ENCODE measurements around the gene STK24. TPM values are rescaled to one million over a fixed set of nuclear protein-coding genes. Genes with fewer than 3 reads are reported as not detected.

Gene STK24
- total RNA-seq, 1 donor from 2014 or later = 88.4 TPM

- H3K27ac Mint-ChIP-seq = peak overlapping the region; percentile 41
- no peak for DNase-seq (ENCODE audit: low spot score in 2 of 2, unreplicated experiment in 2 of 2)
- TF ChIP-seq, protein P1, sequence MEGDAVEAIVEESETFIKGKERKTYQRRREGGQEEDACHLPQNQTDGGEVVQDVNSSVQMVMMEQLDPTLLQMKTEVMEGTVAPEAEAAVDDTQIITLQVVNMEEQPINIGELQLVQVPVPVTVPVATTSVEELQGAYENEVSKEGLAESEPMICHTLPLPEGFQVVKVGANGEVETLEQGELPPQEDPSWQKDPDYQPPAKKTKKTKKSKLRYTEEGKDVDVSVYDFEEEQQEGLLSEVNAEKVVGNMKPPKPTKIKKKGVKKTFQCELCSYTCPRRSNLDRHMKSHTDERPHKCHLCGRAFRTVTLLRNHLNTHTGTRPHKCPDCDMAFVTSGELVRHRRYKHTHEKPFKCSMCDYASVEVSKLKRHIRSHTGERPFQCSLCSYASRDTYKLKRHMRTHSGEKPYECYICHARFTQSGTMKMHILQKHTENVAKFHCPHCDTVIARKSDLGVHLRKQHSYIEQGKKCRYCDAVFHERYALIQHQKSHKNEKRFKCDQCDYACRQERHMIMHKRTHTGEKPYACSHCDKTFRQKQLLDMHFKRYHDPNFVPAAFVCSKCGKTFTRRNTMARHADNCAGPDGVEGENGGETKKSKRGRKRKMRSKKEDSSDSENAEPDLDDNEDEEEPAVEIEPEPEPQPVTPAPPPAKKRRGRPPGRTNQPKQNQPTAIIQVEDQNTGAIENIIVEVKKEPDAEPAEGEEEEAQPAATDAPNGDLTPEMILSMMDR (IDR thresholded peaks at IDR 0.05; ENCODE audit: unreplicated experiment) = no peak
These were observed 171.8 kb downstream of the STK24 start for GRCh38 chr13:98405107-98405571.

GRCh38 chr13:98403076-98403475 lies 173.8 kb downstream of the STK24 start:
- Mint-ChIP-seq H3K4me1 (peaks cover 52% of the 10 kb centered on the region), H3K9me3 (no peaks in the 10 kb centered on the region), H3K4me3 (no peak overlapping the region), H3K27ac (no peak overlapping the region), H3K36me3 (peaks cover 27% of the 10 kb centered on the region), H3K27me3 (ENCODE audit: low read depth) (no peaks in the 10 kb centered on the region)
- TF ChIP-seq, protein P1 (IDR thresholded peaks at IDR 0.05; ENCODE audit: unreplicated experiment) = no peak
- no peak for DNase-seq (ENCODE audit: low spot score in 2 of 2, unreplicated experiment in 2 of 2)

More at GRCh38 chr13:98405107-98405571, 171.8 kb downstream of the STK24 start:
- Mint-ChIP-seq H3K4me1 (peaks cover 33% of the 10 kb centered on the region), H3K4me3 (no peak overlapping the region), H3K9me3 (no peaks in the 10 kb centered on the region), H3K36me3 (peaks cover 38% of the 10 kb centered on the region), H3K27me3 (ENCODE audit: low read depth) (no peaks in the 10 kb centered on the region)

DNA sequence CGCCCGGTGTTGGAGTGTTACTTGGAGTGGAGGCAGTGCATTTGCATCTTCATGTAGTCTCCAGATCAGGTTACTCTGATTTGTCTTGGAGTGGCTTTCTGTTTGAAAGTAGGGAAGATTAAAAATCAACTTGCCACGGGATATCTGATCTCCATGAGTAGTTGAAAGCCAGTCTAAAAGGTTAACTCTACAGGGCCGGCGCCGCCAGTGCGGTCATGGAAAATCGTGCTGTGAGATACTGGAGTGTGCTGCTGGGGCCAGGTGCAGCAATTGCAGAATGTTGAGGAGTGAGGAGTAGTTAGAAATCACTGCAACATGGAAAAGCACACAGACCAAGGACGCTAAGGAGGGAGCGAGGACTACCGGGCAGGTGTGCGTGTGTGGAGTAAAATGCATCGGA lies 175.0 kb downstream of the STK24 start:
- Mint-ChIP-seq H3K27ac (peak overlapping the region; percentile 8), H3K4me1 (peaks cover 57% of the 10 kb centered on the region), H3K9me3 (no peaks in the 10 kb centered on the region), H3K36me3 (peaks cover 21% of the 10 kb centered on the region), H3K27me3 (ENCODE audit: low read depth) (no peaks in the 10 kb centered on the region), H3K4me3 (no peak overlapping the region)
- DNase-seq (ENCODE audit: low spot score in 2 of 2, unreplicated experiment in 2 of 2) = no peak
- TF ChIP-seq, protein P1 (IDR thresholded peaks at IDR 0.05; ENCODE audit: unreplicated experiment) = no peak

DNA sequence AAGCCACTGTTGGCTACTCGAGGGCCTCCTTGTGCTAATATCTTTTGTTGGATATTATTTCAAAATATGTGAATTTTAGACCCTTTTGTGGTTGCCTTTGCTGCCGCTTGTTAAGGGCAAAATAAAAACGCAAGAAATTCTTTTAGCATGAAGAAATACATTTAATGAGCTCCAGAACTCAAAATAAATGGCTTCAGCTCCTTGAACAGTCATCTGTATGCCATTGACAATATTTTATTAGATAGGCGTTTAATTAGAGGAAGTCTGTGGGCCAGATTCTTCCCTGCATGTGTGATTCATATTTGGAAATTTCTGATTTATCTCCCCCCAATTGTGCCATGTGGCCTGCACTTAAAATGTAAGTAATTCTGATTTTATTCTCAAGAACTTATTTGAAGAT lies 177.2 kb downstream of the STK24 start:
- H3K4me1 Mint-ChIP-seq = peaks cover 41% of the 10 kb centered on the region

GRCh38 chr13:98398581-98398980 lies 178.3 kb downstream of the STK24 start:
- peaks cover 39% of the 10 kb centered on the region for H3K4me1 Mint-ChIP-seq
- TF ChIP-seq, protein P1 (IDR thresholded peaks at IDR 0.05; ENCODE audit: unreplicated experiment) = no peak
- H3K27ac Mint-ChIP-seq = peak overlapping the region; percentile 43
- DNase-seq (ENCODE audit: low spot score in 2 of 2, unreplicated experiment in 2 of 2) = no peak
- no peaks in the 10 kb centered on the region for H3K27me3 Mint-ChIP-seq (ENCODE audit: low read depth)
- H3K9me3 Mint-ChIP-seq = no peaks in the 10 kb centered on the region
- H3K36me3 Mint-ChIP-seq = peaks cover 30% of the 10 kb centered on the region
- no peak overlapping the region for H3K4me3 Mint-ChIP-seq

More for the DNA sequence above, 177.2 kb downstream of the STK24 start:
- H3K27ac Mint-ChIP-seq = peak overlapping the region; percentile 52
- no peak overlapping the region for H3K4me3 Mint-ChIP-seq
- no peak for DNase-seq (ENCODE audit: low spot score in 2 of 2, unreplicated experiment in 2 of 2)
- peaks cover 34% of the 10 kb centered on the region for H3K36me3 Mint-ChIP-seq
- H3K27me3 Mint-ChIP-seq (ENCODE audit: low read depth) = no peaks in the 10 kb centered on the region
- TF ChIP-seq, protein P1 (IDR thresholded peaks at IDR 0.05; ENCODE audit: unreplicated experiment) = no peak
- no peaks in the 10 kb centered on the region for H3K9me3 Mint-ChIP-seq

DNA sequence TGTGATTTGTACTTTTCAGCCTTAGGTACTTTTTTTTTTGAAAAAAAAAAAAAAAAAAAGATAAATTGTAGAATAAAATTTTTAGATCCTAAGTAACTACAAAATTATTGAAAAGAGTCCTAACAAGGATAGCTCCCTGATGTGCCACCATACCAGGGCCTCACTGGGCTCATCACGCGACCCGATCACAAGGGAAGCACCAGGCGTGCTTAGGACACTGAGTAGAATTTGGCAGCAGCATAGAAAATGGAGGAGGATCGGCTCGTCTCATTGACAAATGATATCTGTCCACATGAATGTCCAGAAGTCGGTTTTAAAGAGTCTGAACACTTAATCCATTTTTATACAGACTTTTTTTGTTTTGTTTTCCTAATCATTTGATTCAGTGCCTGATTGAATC lies 179.0 kb downstream of the STK24 start:
- Mint-ChIP-seq H3K27me3 (ENCODE audit: low read depth) (no peaks in the 10 kb centered on the region), H3K4me3 (no peak overlapping the region), H3K27ac (peak overlapping the region; percentile 61), H3K36me3 (peaks cover 25% of the 10 kb centered on the region), H3K9me3 (no peaks in the 10 kb centered on the region), H3K4me1 (peaks cover 39% of the 10 kb centered on the region)
- TF ChIP-seq, protein P1 (IDR thresholded peaks at IDR 0.05; ENCODE audit: unreplicated experiment) = no peak
- DNase-seq (ENCODE audit: low spot score in 2 of 2, unreplicated experiment in 2 of 2) = no peak

All from mesothelial cell of epicardium (in vitro differentiated cells).